Inflammatory macrophage treated with lipopolysaccharide for 4 hours (primary cell): ENCODE data around the gene RAP1A.

Experiments
- DNase-seq: peaks from one replicate; pipeline ENCODE4 v3.0.0-alpha.2; 2020

RAP1A gene

GRCh38 chr1:111619635-111620440 is at the start of gene RAP1A:
Gene RAP1A (plus strand): TSS chr1:111619789. CDS start chr1:111691361, 71,572 bp downstream.
- peak; percentile 91 for DNase-seq

GRCh38 chr1:111569913-111570312 is 49.7 kb upstream of the RAP1A start:
- DNase-seq = no peak

- peak; percentile 62 for DNase-seq
These were observed 48.8 kb upstream of the RAP1A start for GRCh38 chr1:111570781-111571181.

GRCh38 chr1:111571239-111571638 is 48.4 kb upstream of the RAP1A start:
- DNase-seq = no peak

- DNase-seq = no peak
These were observed 47.6 kb upstream of the RAP1A start for GRCh38 chr1:111571987-111572386.

DNA sequence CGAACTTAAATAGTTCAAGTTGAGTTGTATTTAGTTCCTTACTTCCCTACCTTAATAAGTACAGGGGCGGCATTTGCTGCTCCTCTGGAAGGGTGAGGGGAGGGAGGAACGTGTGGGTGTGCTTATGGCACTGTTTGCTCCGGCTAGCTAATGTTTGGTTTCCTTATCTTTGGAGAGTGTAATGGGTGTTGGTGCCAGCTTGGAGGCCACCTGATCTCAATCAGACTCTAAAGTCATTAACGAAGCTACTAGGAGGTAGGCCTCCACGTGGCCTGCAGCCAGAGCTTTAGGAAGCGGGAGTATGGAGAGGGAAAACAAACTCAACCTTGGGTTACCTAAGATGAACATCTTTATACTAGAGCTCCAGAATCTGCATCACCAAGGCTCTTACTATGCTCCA is 43.0 kb upstream of the RAP1A start:
- DNase-seq = no peak

GRCh38 chr1:111577814-111578213 is 41.8 kb upstream of the RAP1A start:
- DNase-seq = no peak

GRCh38 chr1:111581166-111581565 is 38.4 kb upstream of the RAP1A start:
- DNase-seq = no peak

- DNase-seq = no peak
These were observed 37.6 kb upstream of the RAP1A start for GRCh38 chr1:111582016-111582415.

DNA sequence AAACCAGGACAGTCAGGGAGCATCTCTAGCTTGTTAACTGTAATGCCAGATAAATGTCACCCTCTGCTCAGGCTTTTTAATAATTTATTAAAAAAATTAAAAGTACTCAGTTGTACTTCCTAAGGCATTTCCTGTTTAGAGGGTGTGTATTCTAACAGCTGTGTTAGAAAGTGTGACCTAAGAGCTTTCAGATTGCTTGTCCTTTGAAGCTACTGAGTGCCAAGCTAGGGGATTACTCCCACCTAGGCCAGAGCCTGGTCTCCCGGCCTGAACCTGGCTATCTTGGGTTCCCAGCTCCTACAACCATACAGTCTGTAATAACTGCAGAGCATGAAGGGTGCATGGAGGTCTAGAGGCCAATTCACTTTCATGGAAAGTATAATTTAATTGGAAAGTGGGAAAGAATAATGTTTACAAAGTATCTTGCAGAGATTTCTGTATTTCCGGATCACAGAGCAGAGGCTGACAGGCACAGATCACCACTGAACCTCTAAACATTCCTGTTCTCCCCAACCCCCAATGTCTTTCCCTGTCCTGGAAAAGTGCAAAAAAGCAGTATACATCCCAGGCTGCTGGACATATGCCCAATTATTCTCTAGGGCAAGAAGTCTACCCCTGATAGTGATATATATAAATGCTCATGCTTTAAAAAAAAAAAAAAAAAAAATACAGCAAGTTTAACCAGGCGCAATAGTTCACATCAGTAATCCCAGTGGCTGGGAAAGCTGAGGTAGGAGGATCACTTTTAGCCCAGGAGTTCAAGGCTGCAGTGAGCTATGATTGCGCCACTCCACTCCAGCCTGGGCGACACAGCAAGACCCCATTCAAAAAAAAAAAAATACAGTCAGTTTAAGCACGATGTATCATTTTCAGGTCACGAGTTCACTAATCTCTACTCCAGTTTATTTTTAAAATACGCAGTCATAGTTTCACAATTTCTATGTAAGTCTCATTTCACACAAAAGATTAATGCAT is 36.7 kb upstream of the RAP1A start:
- DNase-seq = no peak

- DNase-seq = peak; percentile 22
These were observed 34.0 kb upstream of the RAP1A start for GRCh38 chr1:111585447-111586086.

- DNase-seq = no peak
These were observed 33.5 kb upstream of the RAP1A start for GRCh38 chr1:111586112-111586511.

DNA sequence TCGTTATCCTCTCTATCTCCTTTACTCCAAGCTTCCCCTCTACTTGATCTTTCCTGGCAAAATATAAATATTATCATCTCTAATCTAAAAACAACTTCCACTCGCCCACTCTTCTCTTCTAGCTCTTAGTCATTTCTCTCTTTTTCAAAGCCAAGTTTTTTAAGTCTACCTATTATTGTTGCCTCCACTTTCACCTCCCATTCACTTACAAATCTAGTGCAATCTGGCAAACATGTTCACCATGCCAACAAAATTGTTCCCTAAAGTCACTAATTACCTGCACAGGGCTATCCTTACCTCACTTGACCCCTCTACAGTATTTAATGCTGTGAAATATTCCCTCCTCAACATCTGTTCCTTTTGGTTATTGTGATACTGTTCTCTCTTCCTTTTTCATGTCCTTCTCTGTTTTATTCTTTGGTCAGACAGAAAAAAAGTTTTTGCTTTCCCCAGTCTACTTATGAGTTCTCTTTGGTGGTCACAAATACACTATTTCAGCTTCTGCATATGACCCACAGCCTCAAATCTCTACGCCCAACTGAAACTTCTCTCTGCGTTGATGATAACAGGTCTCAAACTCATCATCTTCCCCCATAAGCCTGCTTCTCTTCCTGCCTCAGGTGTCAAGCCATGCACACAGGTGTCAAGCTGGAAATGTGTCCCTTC is 31.9 kb upstream of the RAP1A start:
- no peak for DNase-seq

- no peak for DNase-seq
These were observed 27.7 kb upstream of the RAP1A start for GRCh38 chr1:111591937-111592336.

DNA sequence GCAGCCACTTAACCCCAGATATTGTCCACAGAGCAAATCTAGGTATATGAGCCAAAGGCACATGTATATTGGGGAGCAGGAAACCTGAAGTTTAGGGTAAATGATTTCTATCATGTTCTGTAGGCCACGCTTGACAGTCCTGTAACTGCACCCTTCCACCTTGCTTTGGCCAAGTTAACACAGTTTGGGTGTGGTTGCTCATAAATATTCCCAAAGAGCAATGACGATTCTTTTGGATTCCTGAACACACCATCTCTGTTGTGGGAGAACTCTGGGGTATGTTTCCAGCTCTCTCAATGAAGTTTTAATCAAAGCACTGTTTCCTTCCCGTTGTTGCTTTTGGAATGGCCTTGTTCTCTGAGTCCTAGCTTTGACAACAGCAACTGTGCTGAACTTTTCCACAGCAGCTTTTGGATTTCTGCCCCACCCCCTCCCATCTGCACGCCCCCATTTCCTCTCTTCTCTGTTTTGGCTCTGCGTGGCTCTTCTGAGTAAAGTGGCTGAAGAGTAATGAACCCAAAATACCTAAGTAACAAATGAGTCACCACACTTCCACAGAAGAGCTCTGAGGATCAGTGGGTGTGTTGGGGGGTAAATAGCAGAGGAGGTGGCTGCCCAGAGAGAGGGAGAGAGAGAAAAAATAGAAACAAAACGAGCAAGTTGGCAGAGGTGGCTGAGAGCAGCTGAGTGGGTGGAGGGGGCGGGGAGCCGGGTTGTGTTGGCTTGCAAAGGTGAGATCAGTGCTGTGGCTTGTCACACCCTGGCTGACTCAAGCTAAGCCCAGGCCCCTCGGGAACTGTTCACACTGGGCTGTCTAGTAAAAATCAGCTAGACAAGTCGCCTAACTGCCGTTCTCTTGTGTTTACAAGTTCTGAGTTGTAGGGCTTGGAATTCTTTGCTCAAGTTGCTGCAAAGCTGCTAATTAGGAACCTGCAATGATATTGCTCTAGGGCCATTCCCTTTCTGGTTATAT is 26.9 kb upstream of the RAP1A start:
- DNase-seq = peak; percentile 54

- DNase-seq = no peak
These were observed 25.9 kb upstream of the RAP1A start for GRCh38 chr1:111593403-111594305.

- no peak for DNase-seq
These were observed 25.3 kb upstream of the RAP1A start for GRCh38 chr1:111594306-111594693.

DNA sequence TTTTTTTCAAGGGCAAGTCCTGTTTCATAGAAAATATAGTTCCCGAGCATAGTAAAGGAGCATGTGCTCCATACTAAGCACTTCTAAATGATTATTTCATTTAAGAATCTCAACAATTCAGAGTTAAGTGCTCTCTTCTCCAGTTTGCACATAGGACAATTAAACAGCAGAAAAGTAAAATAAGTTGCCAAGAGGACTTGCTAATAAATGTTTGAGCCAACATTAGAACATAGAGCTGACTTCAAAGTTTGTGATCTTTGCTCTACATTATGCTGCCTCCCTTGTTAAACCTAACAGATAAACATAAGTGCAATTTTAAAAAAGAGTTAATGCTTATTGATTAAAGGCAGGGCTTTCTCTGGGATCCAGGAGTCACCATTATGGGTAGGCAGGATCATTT is 23.8 kb upstream of the RAP1A start:
- no peak for DNase-seq

DNA sequence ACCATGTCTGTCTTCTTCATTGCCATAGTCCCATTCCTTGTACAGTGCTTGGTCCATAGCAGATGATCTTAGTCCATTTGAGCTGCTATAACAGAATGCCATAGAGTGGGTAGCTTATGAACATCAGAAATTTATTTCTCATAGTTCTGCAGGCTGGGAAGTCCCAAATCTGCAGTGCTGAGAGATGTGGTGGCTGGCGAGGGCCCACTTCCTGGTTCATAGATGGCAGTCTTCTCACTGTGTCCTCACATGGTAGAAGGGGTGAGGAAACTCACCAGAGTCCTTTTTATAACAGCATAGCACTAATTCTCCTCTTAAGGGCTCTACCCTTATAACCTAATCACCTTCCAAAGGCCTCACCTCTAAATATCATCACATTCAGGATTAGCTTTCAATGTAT is 23.1 kb upstream of the RAP1A start:
- peak; percentile 74 for DNase-seq

DNA sequence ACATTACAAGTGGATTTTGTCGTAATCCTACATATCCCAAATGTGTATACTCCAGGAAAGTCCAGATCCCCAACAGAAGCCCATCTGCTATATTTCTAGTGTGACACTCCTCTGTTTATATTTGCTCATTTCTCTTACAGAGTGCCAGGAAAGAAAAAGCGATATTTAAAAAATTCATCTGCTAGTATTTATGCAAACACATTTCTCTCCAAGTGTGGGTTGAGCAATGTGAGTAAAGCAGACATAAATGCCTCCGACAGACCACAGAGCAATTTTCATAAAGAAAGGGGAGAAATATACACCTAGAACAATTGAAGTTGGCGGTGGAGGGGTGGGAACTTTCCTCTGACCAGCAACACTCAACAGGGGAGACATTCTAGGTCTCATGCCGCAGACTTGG is 22.2 kb upstream of the RAP1A start:
- DNase-seq = no peak
